Dedifferentiated amniotic fluid mesenchymal stem cell (primary cell): ENCODE results near the gene SHANK2.
A peak's percentile ranks its signal among the peaks of the same experiment; 100 is the strongest.

ENCODE experiments used
- DNase-seq: peaks from one replicate; pipeline ENCODE4 v3.0.0-alpha.2; 2016; ENCODE audit errors: extremely low spot score

The SHANK2 gene

DNA sequence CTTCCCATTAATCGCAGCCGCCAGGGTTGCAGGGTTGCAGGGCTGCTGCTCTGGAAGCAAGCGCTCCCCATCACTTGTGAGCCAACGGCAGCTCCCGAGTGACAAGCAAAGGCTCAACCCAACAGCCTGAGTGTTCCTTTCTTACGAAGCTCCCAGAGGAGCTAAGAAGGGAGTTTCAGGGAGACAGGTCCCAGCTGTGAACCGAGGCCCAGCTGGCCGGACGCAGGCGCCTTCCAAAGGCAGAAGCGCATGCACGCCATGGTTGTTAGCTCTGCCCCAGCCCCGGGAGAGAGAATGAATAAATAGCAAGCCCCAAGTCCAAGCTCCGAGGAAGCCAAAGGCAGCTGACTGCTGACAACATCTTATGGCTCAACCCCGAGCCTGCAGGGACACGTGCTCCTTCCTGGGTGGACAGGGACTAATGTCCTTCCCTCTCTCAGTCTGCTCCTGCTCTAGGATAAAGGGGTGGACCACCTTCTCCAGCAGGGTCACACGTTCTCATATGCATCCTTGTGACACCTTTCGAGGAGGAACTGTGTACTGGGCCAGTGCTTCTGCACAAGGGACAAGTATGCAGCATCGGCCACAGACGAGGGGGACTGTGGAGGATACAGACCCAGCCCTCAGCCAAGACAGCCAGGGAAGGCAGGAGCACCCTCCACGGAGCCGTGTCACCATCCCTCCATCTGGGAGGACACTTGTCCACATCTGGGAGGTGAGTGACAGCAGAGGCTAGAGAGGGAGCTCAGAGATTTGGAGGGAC, 29.9 kb downstream of the SHANK2 start:
- no peak for DNase-seq

GRCh38 chr11:71221821-71222220, 30.6 kb downstream of the SHANK2 start:
- DNase-seq: no peak

DNA sequence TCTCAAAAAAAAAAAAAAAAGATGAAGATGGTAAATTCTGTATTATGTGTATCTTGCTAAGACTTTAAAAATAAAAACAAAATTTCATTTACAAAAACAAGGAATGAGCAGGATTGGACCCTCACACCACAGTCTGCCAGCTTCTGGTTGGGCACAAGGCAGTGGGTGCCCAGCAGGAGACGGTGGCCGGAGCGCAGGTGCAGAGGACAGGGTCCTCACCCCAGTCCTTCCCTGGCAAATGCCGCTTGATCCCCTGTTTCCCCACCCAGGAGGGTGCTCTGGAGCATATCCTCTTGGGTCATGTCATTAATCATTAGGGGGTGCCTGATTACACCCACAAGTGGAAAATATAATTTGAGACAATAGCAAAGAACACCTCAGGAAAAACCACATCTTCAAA, 31.2 kb downstream of the SHANK2 start:
- no peak for DNase-seq

DNA sequence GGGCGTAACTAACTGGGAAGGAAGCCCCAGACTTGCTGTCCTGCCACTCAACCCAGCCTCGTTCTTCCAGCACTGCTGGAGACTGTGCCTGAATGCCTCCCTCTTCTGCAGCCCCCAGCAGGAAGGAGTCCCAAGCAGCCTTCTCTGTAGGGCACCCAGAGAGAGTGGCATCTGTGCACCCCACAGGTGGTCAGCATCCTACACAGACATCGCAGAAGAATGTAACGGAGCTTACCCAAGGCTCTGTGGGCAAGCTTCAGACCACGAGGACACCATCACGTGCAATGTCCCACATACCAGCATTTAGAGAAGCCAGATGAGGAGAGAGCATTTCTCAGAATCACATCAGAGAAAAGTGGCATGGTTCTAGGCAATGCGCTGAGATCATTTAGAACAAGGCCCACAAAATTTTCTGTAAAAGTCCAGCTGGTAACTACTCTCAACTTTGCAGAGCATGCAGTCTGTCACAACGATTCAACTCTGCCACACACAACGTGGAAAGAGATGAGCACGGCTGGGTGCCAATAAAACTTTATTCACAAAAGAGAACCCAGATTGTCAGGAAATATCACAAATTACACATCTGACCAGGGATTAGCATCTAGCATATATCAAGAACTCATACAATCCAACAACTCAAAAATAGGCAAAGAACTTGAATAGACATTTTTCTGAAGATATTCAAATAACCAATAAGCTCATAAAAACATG, 33.4 kb downstream of the SHANK2 start:
- DNase-seq: no peak

GRCh38 chr11:71215425-71215965, 36.9 kb downstream of the SHANK2 start:
- no peak for DNase-seq

DNA sequence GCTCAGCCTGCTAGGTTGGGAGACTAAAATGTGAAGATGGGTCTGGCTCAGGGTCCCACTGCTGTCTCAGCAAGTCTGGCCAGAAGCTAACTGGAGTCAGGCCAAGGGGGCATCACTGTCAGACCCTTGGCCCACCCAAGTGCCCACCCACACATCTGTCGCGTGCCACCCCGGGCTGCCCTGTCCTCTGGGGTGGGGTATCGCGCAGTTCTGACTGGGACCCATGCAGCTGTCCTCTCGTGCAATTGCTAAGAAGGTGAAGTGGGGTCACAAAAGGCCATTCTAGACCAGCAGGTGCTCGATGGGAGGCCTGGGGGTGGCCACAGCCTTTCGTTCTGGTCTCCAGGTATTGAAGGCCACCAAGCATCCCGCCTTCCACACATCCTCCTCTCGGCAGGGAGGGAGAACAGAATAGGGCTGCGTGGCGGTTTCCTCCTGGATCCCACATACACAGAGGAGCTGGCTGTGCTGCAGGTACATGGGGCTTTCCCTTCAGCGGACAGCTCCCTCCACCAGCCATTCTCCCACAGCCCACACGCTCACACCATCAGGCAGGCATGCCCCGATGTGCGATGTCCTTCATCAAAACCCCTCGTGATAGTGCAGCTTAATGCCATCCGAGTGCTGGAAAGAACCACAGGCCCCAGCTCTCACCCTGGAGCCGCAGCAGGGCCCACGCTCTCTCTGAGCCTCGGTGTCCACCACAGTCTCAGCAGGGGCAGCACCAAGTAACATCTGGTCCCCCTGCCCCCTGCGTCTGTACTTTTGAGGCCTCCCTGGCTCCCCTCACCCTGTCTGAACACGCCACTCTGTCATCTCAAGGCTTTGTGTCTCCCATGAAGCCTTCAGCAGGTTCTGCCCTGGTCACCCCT, 37.6 kb downstream of the SHANK2 start:
- DNase-seq: no peak

- DNase-seq: no peak
Measured at GRCh38 chr11:71213696-71214552, 38.5 kb downstream of the SHANK2 start.

GRCh38 chr11:71212871-71213559, 39.4 kb downstream of the SHANK2 start:
- peak; percentile 22 for DNase-seq

DNA sequence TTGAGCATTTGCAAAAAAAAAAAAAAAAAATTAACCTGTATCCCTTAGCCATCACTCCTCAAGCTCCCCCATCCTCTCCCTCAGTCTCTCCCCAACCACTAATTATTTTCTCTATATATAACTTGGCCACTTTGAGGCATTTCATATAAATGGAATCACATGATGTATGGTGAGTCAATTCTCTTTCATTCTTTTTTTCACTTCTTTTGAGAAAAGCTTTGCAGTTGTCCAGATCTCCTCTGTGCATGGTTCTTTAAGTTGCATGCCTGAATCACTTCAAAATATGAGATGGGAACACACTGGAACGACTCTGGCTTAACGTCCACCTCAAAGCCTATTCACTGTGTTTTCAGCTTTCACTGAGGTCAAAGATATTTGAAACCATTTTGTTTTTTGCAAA, 40.7 kb downstream of the SHANK2 start:
- DNase-seq: no peak

GRCh38 chr11:71210861-71211260, 41.5 kb downstream of the SHANK2 start:
- no peak for DNase-seq

DNA sequence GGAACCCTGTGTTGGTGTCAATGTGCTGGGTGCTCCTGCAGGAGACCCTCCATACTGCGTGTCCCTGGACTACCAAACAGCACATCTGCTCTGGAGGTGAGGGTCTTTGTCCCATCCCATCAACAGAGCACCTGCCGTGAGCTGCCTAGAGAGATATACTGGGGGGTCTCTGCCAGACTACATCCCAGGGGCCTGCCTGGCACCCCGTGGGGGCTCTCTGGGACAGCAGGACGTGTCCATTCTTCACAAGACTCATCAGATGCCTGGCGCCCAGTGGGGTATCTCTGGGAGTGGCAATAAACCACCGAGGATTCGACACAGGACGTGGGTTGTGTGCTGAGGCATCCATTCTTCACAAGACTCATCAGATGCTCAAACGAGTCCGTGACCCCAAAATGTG, 42.7 kb downstream of the SHANK2 start:
- DNase-seq: no peak

- DNase-seq: no peak
Measured at GRCh38 chr11:71209181-71209580, 43.2 kb downstream of the SHANK2 start.

DNA sequence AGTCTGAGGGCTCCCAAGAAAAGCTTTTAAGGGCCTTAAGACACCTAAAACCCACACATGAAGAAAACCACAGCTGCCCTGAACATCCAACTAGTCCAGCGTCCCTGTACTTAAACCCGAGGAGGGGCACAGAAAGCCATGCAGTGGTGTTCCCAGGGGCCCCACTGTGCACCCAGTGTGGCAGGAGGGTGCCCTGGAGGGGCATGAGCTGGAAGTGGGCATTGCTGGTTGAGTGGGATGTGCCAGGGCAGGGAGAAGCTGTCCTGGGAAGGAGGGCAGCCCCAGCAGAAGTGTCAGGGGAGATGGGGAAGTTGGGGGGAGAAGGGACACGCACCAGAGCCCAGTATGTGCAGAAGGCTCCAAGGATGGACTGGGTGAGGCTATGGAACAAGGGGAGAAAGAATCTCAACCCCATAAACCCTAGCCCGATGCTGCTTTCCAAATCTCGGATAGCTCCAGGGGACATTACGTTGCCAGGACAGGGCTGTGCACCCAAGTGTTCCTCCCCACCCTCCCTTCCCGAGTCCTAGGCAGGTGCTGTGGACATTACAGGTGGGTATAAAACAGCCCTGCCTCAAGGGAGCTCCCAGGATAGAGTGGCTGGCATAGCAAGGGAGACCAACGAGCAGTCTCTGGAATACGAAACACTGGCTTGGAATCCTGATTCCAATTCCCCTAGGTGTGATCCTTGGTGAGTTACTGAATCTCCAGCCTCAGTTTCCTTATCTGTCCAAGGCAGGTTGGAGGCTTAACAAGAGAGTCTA, 44.2 kb downstream of the SHANK2 start:
- DNase-seq: no peak

- DNase-seq: no peak
Measured at GRCh38 chr11:71207563-71207962, 44.8 kb downstream of the SHANK2 start.

DNA sequence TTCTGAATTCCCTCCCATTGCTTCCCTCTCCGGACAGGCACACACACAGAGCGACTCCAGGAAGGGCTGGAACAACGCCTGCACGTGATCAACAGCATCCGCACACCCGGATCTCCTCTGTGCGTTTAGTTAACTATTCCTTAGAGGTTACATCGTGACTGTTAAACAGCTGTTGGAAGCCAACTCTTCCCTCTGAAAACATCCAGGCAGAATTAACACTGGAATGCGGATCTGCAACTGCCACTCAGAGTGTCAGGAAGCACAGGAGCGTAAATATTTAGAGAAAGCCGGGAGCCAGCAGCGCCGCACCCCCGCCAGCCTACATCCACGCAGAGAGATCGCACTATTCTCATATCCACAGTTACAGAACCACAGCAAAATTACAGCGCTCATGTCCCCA, 46.2 kb downstream of the SHANK2 start:
- DNase-seq: no peak

GRCh38 chr11:71204748-71205664, 47.4 kb downstream of the SHANK2 start:
- no peak for DNase-seq

DNA sequence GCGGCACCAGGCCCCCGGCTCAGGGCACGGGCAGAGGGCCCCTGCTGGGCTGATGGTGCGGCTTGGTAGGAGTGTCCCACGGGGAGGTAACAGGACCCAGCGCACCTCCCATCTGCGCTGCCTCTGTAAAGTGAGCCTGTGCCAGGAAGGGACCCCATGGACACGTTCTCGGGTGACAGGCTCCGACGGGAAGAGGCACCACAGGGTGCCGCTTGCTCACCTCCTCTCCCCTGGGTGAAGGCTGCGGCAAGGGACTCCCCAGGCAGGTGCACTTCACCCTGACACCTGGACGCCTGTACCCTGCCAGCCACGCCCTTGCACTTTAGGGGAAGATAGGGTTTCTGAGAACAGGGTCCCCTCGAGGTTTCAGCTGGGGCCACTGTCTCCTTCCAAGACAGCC, 48.1 kb downstream of the SHANK2 start:
- no peak for DNase-seq

DNA sequence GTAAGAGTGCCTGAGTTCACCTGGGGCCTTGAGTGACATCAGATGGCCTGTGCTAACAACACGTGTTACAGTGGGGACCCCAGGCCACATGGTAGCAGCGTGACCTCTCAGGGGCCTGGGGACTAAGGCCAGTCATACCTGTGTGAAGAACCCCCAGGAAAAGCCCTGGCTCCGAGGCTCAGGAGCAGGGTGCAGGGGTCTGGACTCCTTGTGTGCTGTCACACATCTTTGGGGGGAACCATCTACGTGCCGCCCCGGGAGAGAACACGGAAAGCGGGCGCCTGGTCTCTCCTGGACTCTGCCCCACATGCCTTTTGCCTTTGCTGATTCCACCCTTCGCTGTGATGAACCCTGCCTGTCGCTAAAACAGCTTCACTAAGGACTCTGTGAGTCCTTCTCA, 48.7 kb downstream of the SHANK2 start:
- DNase-seq: no peak

- DNase-seq: no peak
Measured at GRCh38 chr11:71202966-71203365, 49.4 kb downstream of the SHANK2 start.
